Fibroblast of mammary gland (primary cell): Measurements from ENCODE around the gene RAP2A.

Experiments used
- DNase-seq: peaks from one replicate; pipeline ENCODE4 v3.0.0-alpha.2; 2010; ENCODE audit warnings: low read depth
- H3K4me3 ChIP-seq: 2 replicates; pipeline ENCODE4 v1.5.1; 2011; ENCODE audit warnings: low read depth, mild to moderate bottlenecking, low read length, moderate library complexity; ENCODE audit not compliant: control insufficient read depth
- CTCF ChIP-seq: conservative IDR thresholded peaks from 2 replicates; pipeline ENCODE4 v1.5.1; 2011; ENCODE audit warnings: low read depth, low read length, inconsistent platforms; ENCODE audit not compliant: control insufficient read depth, insufficient read depth

Gene RAP2A

GRCh38 chr13:97471711-97472110, 37.7 kb downstream of the RAP2A start:
- DNase-seq: no peak
- no peak for TF ChIP-seq CTCF
- H3K4me3 ChIP-seq: no peak overlapping the region

DNA sequence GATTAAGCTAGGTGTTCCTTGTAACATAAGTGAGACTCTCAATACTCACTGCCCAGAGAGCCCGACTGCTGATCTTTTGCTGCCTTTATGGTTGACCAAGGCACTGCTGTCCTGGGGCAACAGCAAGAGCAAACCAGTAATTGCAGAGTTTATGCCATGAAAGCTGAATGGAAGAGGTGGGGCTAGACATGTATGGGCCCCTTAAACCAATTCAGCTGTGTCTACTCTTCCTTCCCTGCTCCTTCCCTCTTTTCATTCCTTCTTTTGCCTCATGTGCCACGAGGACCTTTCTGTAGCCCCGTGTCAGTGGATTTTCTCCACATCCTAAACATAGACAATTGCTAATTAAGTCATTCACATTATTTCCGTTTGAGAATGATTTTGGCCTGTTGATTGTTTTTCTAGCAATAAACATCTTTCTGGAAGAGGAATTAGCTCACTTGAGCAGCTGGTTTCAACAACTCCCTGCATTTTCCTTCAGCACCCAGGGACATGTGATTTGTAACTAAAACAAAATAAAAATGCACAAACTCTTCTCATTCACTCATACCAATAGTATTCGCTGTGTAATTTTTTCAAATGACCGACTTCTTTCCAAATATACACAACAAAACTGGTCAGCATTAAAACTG, 40.5 kb downstream of the RAP2A start:
- no peak for TF ChIP-seq CTCF
- DNase-seq: no peak
- H3K4me3 ChIP-seq: no peak overlapping the region

DNA sequence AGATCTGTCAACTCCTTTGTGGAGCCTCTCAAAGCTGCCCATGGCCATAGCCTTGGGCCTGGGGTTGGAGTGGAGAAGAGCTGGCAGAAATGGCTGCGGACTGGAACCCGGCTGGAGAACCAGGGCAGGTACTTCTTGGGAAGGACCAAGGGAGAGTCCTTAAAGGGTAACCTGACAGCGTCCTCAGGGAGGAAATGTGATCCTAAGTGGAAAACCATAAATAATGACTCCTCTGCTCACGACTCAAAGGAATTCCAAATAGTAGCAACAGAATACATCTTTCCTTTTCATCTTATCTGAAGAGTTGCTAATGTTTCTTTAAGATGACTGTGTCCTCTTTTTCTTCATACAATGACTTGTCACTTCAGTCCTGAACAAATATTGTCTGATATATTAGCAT, 41.0 kb downstream of the RAP2A start:
- no peak for DNase-seq
- no peak for TF ChIP-seq CTCF
- H3K4me3 ChIP-seq: no peak overlapping the region

- TF ChIP-seq CTCF: no peak
- H3K4me3 ChIP-seq: no peak overlapping the region
- no peak for DNase-seq
These were observed 43.9 kb downstream of the RAP2A start for GRCh38 chr13:97477844-97478243.

DNA sequence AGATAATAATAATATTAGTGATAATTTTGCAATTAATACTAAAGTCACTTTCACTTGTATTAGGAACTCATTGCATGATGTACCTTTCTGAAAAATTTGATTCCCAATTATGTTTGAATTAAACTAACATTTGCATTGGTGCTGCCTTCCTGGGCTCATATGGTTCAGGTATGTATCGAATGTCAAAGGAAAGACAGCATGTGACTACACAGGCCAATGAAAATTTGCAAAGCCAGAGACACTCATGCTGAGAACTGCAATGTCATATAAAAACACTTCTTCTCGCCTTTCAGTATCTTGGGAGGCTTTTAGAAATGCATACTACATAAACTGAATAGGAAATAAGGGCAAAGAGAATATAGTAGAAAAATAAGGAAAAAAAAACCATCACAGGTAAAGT, 44.3 kb downstream of the RAP2A start:
- no peak for TF ChIP-seq CTCF
- no peak overlapping the region for H3K4me3 ChIP-seq
- no peak for DNase-seq

GRCh38 chr13:97483465-97483864, 49.5 kb downstream of the RAP2A start:
- H3K4me3 ChIP-seq: no peak overlapping the region
- TF ChIP-seq CTCF: no peak
- DNase-seq: no peak

- DNase-seq: no peak
- no peak overlapping the region for H3K4me3 ChIP-seq
- TF ChIP-seq CTCF: no peak
These were observed 50.3 kb downstream of the RAP2A start for GRCh38 chr13:97484301-97484700.
